Measurements from ENCODE around the gene CELSR2.

Gene CELSR2

DNA sequence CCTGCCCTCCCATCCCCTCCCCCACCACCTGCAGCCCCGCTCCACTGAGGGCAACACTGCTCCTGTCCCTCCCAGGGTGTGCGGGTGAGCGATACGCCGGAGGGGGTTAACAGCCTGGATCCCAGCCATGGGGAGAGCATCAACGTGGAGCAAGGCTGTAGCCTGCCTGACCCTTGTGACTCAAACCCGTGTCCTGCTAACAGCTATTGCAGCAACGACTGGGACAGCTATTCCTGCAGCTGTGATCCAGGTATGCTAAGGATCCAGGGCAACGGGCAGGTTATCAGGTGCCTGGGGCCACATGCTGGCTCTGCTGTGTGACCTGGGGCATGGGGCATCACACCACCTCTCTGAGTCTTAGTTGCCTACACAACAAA, 15.0 kb downstream of the CELSR2 start:
- DNase-seq (no peak), ATAC-seq (no peak)
- no peaks in the 10 kb centered on the region for H3K27me3 Mint-ChIP-seq
- H3K4me1 Mint-ChIP-seq, result peaks cover 11% of the 10 kb centered on the region
- H3K4me3 Mint-ChIP-seq, result no peak overlapping the region
- H3K27ac Mint-ChIP-seq, result peak overlapping the region in 1 of 2 donors; percentile 52
- no peaks in the 10 kb centered on the region for H3K9me3 Mint-ChIP-seq

DNA sequence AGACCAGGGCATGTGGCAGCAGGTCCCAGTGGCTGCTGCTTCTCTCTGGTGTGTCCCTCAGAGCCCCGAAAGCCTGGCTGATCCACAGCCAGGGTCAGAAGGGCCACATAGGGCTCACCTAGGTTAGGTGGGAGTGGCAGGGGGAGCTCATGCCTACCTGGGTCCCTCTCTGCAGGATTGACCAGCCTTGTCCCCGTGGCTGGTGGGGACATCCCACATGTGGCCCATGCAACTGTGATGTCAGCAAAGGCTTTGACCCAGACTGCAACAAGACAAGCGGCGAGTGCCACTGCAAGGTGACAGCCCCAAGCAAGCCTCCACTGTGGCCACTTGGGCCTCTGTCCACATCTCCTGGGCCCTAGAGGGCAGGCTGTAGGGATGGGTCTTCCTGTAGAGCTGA, 15.7 kb downstream of the CELSR2 start:
- Mint-ChIP-seq H3K4me3 (no peak overlapping the region), H3K9me3 (no peaks in the 10 kb centered on the region), H3K27me3 (no peaks in the 10 kb centered on the region), H3K4me1 (peaks cover 11% of the 10 kb centered on the region), H3K27ac (no peak overlapping the region)
- DNase-seq (no peak), ATAC-seq (no peak)

DNA sequence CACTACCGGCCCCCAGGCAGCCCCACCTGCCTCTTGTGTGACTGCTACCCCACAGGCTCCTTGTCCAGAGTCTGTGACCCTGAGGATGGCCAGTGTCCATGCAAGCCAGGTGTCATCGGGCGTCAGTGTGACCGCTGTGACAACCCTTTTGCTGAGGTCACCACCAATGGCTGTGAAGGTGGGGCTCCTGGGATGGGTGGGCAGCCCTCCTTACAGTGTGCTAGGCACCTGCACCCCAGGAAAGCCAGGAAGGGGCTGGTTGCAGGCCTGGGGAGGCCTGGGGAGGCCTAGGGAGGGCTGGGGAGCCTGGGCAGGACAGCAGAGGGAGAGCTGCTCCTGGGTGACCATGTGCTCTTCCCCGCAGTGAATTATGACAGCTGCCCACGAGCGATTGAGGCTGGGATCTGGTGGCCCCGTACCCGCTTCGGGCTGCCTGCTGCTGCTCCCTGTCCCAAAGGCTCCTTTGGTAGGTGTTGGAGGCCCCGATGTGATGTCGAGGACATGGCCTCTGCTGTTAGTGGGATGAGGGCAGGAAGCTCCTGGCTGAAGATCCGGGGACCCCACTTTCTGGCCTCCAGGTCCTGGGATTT, 16.5 kb downstream of the CELSR2 start:
- Mint-ChIP-seq H3K27me3 (no peaks in the 10 kb centered on the region), H3K9me3 (no peaks in the 10 kb centered on the region), H3K27ac (no peak overlapping the region), H3K4me3 (no peak overlapping the region), H3K4me1 (peaks cover 11% of the 10 kb centered on the region)
- no peak for ATAC-seq
- no peak for DNase-seq

DNA sequence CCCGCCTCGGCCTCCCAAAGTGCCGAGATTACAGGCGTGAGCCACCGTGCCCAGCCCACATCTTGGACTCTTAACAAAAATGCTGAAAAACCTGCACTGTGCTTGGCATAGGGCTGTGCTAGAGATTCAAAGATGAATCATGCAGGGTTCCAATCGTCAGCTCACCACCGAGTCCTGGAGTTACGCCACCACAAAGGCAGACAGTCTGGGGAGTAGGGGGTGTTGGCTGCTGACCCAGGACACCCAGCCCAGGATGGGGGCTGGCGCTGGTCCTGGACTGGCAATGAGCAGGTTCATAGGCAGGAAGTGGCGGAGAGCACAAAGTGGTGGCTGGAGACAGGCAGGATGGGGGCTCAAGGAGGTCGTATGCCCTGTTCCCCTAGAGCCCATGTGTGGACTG, 17.6 kb downstream of the CELSR2 start:
- H3K27ac Mint-ChIP-seq, result no peak overlapping the region
- no peak for DNase-seq
- ATAC-seq, result no peak
- H3K4me3 Mint-ChIP-seq, result no peak overlapping the region
- H3K27me3 Mint-ChIP-seq, result no peaks in the 10 kb centered on the region
- no peaks in the 10 kb centered on the region for H3K9me3 Mint-ChIP-seq
- H3K4me1 Mint-ChIP-seq, result peaks cover 11% of the 10 kb centered on the region

DNA sequence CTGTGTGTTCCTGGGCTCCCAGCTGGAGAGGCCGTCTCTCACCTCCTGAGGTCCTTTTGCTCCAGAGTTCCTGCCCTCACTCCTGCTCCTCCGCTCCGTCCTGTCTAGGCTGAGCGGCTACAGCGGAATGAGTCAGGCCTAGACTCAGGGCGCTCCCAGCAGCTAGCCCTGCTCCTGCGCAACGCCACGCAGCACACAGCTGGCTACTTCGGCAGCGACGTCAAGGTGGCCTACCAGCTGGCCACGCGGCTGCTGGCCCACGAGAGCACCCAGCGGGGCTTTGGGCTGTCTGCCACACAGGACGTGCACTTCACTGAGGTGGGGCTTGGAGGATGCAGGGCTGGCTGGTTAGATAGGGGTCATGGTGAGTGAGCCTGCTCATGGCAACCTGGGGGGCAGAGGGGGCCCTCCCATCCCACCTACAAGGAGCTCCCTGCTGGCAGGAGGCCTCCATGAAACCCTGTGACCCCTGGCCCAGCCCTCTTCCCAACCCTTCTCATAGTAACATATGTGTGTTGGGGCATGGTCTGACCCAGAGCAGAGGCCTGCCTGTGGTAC, 18.5 kb downstream of the CELSR2 start:
- H3K4me3 Mint-ChIP-seq, result no peak overlapping the region
- no peak for ATAC-seq
- H3K4me1 Mint-ChIP-seq, result peaks cover 11% of the 10 kb centered on the region
- H3K9me3 Mint-ChIP-seq, result no peaks in the 10 kb centered on the region
- peak overlapping the region in 1 of 2 donors; percentile 6 for H3K27ac Mint-ChIP-seq
- no peak for DNase-seq
- H3K27me3 Mint-ChIP-seq, result no peaks in the 10 kb centered on the region

DNA sequence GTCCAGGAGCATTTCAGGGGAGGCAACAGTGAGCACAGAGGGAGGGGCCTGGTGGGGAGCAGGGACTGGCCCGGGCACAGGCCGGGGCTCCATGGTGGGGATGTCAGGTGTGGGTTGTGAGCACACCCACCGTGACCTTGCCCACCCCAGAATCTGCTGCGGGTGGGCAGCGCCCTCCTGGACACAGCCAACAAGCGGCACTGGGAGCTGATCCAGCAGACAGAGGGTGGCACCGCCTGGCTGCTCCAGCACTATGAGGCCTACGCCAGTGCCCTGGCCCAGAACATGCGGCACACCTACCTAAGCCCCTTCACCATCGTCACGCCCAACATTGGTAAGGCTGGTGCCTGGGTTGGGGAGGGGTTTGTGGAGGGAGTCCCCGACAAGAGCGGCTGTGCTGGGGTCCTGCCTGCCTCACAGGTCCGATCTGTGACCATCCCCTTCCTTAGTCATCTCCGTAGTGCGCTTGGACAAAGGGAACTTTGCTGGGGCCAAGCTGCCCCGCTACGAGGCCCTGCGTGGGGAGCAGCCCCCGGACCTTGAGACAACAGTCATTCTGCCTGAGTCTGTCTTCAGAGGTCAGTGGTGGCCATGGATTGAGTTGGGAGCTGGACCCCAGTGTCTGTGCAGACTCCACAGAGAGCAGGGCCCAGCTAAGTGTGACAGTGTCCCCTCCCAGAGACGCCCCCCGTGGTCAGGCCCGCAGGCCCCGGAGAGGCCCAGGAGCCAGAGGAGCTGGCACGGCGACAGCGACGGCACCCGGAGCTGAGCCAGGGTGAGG, 19.3 kb downstream of the CELSR2 start:
- H3K4me3 Mint-ChIP-seq, result no peak overlapping the region
- H3K4me1 Mint-ChIP-seq, result peaks cover 3% of the 10 kb centered on the region
- ATAC-seq (no peak), DNase-seq (no peak)
- H3K27me3 Mint-ChIP-seq, result no peaks in the 10 kb centered on the region
- H3K9me3 Mint-ChIP-seq, result no peaks in the 10 kb centered on the region
- H3K27ac Mint-ChIP-seq, result peak overlapping the region in 1 of 2 donors; percentile 6

DNA sequence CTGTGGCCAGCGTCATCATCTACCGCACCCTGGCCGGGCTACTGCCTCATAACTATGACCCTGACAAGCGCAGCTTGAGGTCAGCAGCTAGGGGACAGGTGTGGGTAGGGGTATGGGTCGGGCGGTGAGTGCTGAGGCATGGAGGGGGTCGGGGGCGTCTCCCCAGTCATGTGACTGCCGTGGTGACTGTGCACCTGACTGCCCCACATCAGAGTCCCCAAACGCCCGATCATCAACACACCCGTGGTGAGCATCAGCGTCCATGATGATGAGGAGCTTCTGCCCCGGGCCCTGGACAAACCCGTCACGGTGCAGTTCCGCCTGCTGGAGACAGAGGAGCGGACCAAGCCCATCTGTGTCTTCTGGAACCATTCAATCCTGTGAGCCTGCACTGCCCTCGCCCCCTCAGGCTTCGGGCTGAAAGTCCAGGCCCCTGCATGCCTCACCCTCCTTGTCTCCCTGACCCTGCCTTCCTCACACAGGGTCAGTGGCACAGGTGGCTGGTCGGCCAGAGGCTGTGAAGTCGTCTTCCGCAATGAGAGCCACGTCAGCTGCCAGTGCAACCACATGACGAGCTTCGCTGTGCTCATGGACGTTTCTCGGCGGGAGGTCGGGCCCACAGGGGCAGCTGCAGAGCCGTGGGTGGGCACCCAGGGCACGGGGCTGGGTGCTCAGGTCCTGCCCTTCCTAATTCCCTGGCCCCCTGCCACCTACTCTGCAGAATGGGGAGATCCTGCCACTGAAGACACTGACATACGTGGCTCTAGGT, 20.1 kb downstream of the CELSR2 start:
- no peak for DNase-seq
- ATAC-seq, result no peak
- Mint-ChIP-seq H3K9me3 (no peaks in the 10 kb centered on the region), H3K27me3 (no peaks in the 10 kb centered on the region), H3K27ac (no peak overlapping the region), H3K4me1 (no peaks in the 10 kb centered on the region), H3K4me3 (no peak overlapping the region)

DNA sequence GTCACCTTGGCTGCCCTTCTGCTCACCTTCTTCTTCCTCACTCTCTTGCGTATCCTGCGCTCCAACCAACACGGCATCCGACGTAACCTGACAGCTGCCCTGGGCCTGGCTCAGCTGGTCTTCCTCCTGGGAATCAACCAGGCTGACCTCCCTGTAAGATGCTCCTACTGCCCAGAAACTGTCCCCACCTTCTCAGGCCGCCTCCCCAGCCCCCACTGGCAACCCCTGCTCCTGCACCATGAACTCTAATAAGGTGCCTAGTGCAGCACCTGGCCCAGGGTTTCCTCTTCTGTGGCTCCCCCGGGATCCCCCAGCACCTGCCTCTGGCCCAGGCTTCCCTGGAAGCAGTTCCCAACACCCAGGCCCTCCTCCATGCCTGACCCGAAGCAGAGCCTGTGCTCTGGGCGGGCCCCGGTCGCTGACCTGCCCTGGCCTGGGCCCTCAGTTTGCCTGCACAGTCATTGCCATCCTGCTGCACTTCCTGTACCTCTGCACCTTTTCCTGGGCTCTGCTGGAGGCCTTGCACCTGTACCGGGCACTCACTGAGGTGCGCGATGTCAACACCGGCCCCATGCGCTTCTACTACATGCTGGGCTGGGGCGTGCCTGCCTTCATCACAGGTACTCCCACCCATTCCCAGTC, 20.8 kb downstream of the CELSR2 start:
- DNase-seq, result no peak
- ATAC-seq, result no peak
- Mint-ChIP-seq H3K4me1 (no peaks in the 10 kb centered on the region), H3K9me3 (no peaks in the 10 kb centered on the region), H3K4me3 (no peak overlapping the region), H3K27me3 (no peaks in the 10 kb centered on the region), H3K27ac (no peak overlapping the region)

DNA sequence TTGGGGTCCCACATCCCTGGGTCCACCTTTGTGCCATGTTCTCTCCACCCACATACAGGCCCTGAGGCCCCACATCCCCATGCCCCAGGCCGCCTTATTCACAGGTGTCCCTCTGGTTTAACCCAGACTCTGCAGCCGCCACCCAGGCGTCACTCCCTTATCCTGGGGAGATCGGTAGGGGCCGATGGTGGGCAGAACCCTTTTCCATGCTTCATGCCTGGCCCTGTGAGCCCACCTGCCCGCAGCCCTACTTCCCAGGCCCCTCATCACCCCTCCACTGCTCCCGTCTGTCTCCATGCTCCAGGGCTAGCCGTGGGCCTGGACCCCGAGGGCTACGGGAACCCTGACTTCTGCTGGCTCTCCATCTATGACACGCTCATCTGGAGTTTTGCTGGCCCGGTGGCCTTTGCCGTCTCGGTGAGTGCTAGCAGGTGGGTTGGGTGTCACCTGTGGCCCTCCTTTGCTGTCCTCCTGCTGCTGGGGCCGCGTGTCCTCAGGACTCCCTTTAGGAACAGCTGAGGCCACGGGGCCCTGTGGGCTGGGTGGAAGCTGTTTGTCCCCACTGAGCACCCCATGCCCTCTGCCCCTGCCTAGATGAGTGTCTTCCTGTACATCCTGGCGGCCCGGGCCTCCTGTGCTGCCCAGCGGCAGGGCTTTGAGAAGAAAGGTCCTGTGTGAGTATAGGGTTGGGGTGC, 21.4 kb downstream of the CELSR2 start:
- Mint-ChIP-seq H3K9me3 (no peaks in the 10 kb centered on the region), H3K27me3 (no peaks in the 10 kb centered on the region), H3K27ac (no peak overlapping the region), H3K4me3 (no peak overlapping the region), H3K4me1 (no peaks in the 10 kb centered on the region)
- no peak for DNase-seq
- no peak for ATAC-seq

DNA sequence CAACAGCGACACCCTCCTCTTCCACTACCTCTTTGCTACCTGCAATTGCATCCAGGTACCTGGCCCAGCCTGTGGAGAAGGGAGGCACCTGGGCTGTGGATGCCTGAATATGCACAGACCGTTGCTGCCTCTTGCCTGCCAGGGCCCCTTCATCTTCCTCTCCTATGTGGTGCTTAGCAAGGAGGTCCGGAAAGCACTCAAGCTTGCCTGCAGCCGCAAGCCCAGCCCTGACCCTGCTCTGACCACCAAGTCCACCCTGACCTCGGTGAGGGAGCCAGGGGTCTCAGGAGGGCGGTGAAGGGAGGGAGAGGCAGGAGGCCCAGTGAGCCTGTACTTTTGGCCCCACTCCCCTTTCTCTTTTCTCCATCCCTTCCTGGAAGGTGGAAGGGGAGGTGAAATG, 22.1 kb downstream of the CELSR2 start:
- Mint-ChIP-seq H3K27ac (no peak overlapping the region), H3K4me1 (no peaks in the 10 kb centered on the region), H3K27me3 (no peaks in the 10 kb centered on the region), H3K9me3 (no peaks in the 10 kb centered on the region), H3K4me3 (no peak overlapping the region)
- DNase-seq, result no peak
- no peak for ATAC-seq

DNA sequence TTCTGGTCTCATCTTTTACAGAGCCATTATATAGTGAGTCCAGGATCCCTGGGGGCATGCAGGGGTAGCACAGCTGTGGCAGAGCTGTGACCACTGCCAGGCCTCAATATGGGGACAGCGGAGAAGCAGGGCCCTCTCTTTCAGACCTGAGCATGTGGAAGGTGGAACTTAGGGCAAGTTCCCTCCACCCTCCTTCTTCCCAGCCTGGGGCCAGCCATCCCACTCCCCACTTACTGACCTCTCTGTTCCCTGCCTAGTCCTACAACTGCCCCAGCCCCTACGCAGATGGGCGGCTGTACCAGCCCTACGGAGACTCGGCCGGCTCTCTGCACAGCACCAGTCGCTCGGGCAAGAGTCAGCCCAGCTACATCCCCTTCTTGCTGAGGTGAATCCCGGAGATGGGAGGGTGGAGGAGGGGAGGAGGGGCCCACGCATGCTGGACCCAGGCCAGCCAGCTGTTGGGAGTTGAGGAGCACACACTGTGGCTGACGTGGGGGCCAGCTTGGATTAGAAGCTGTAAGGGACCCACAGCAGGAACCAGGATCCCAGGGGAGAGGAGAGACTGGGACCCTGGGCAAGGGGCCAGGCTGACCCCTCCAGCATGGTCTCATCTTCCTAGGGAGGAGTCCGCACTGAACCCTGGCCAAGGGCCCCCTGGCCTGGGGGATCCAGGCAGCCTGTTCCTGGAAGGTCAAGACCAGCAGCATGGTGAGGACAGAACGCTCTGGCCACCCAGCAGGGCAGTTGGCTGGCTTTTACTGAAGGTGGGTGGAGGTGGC, 22.9 kb downstream of the CELSR2 start:
- H3K27me3 Mint-ChIP-seq, result no peaks in the 10 kb centered on the region
- peak overlapping the region in 1 of 2 donors; percentile 80 for H3K27ac Mint-ChIP-seq
- H3K4me1 Mint-ChIP-seq, result peaks cover 4% of the 10 kb centered on the region
- DNase-seq (no peak), ATAC-seq (no peak)
- H3K4me3 Mint-ChIP-seq, result no peak overlapping the region
- no peaks in the 10 kb centered on the region for H3K9me3 Mint-ChIP-seq

DNA sequence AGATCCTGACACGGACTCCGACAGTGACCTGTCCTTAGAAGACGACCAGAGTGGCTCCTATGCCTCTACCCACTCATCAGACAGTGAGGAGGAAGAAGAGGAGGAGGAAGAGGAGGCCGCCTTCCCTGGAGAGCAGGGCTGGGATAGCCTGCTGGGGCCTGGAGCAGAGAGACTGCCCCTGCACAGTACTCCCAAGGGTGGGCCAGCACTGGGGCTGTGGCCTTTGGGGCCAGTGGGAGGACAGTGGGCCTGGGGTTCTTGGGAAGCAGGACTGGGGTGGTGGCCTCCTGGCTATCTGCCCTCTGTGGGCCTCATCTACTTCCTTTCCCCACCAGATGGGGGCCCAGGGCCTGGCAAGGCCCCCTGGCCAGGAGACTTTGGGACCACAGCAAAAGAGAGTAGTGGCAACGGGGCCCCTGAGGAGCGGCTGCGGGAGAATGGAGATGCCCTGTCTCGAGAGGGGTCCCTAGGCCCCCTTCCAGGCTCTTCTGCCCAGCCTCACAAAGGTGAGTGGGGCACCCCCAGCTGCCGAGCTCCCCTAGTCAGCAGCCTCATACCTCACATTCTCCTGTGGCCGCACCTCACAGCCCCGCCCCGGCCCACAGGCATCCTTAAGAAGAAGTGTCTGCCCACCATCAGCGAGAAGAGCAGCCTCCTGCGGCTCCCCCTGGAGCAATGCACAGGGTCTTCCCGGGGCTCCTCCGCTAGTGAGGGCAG, 23.6 kb downstream of the CELSR2 start:
- DNase-seq (no peak), ATAC-seq (no peak)

DNA sequence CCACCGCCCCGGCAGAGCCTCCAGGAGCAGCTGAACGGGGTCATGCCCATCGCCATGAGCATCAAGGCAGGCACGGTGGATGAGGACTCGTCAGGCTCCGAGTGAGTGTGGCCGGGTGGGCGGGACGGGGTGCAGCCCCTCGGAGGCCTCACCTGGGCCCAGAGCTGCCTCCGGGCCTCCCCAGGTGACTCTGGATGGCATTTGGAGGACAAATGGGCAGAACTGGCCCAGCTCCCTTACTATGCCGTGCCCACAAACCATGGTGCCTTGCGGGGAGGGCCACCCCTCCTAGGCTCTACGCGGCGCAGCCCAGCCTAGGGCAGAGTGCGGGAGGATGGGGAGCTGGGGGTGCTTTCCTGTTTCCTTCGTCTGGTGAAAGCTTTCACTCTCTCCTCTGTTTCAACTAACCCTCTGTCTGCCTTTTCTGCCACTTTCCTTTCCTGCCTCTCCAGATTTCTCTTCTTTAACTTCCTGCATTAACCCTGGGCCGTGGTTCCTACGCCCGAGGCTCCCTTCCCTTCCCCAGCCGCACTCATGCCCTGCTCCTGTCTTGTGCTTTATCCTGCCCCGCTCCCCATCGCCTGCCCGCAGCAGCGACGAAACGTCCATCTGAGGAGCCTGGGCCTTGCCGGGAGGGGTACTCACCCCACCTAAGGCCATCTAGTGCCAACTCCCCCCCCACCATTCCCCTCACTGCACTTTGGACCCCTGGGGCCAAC, 24.4 kb downstream of the CELSR2 start:
- no peak for DNase-seq
- Mint-ChIP-seq H3K4me3 (no peak overlapping the region), H3K27ac (peak overlapping the region in 1 of 2 donors; percentile 76), H3K27me3 (no peaks in the 10 kb centered on the region), H3K9me3 (no peaks in the 10 kb centered on the region), H3K4me1 (peaks cover 7% of the 10 kb centered on the region)
- no peak for ATAC-seq

More for the DNA sequence above, 23.6 kb downstream of the CELSR2 start:
- Mint-ChIP-seq H3K9me3 (no peaks in the 10 kb centered on the region), H3K4me3 (no peak overlapping the region), H3K4me1 (peaks cover 7% of the 10 kb centered on the region), H3K27me3 (no peaks in the 10 kb centered on the region), H3K27ac (peak overlapping the region; percentile 52 to 80)

Data from stimulated activated naive CD8-positive, alpha-beta T cell treated with anti-CD3 and anti-CD28 coated beads, Interleukin-15, amount 100 ng/mL, for 72 hours (primary cell).